ENCODE results near the gene ZNF274.
"Not testable (repeated sequence)": the region's sequence is repeated elsewhere in the genome, so short reads cannot be mapped to it uniquely, and the experiment has no call there.

ZNF274 gene

DNA sequence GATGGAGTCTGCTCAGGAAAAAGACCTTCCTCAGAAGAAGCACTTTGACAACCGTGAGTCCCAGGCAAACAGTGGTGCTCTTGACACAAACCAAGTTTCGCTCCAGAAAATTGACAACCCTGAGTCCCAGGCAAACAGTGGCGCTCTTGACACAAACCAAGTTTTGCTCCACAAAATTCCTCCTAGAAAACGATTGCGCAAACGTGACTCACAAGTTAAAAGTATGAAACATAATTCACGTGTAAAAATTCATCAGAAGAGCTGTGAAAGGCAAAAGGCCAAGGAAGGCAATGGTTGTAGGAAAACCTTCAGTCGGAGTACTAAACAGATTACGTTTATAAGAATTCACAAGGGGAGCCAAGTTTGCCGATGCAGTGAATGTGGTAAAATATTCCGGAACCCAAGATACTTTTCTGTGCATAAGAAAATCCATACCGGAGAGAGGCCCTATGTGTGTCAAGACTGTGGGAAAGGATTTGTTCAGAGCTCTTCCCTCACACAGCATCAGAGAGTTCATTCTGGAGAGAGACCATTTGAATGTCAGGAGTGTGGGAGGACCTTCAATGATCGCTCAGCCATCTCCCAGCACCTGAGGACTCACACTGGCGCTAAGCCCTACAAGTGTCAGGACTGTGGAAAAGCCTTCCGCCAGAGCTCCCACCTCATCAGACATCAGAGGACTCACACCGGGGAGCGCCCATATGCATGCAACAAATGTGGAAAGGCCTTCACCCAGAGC is 29.6 kb downstream of the ZNF274 start:
- DNase-seq (ENCODE audit: low read depth, low spot score): no peak

DNA sequence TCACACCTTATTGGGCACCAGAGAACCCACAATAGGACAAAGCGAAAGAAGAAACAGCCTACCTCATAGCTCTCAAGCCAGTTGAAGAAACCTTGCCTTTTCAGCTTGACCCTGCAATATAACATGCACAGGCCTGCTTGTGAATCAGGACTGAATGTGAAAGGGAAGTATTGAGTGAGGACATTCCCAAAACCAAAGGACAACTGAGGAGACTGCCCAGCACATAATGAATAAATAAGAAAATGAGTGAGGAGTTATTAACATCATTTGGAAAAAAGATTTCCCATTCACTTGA is 30.2 kb downstream of the ZNF274 start:
- DNase-seq (ENCODE audit: low read depth, low spot score): no peak

DNA sequence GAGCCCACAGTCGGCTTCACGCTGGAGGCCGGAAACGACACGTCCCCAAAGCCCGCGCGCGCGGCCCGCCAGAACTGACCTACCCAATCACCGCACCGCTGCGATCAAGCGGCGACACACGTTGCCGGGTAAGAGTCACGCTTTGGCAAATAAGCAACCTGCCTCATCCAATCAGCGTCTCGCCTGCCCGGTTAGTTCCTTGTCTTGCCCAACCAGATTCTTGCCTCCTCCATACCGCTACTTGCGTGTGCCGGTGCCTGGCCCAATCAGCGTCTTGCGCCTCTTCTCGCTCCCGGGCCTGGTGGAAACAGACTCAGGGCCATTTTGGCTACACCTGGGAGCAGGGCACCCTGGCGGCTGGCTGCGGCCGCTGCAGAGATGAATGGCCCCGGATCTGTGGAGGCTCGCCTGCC is 34.2 kb downstream of the ZNF274 start:
- no peak for DNase-seq (ENCODE audit: low read depth, low spot score)

DNA sequence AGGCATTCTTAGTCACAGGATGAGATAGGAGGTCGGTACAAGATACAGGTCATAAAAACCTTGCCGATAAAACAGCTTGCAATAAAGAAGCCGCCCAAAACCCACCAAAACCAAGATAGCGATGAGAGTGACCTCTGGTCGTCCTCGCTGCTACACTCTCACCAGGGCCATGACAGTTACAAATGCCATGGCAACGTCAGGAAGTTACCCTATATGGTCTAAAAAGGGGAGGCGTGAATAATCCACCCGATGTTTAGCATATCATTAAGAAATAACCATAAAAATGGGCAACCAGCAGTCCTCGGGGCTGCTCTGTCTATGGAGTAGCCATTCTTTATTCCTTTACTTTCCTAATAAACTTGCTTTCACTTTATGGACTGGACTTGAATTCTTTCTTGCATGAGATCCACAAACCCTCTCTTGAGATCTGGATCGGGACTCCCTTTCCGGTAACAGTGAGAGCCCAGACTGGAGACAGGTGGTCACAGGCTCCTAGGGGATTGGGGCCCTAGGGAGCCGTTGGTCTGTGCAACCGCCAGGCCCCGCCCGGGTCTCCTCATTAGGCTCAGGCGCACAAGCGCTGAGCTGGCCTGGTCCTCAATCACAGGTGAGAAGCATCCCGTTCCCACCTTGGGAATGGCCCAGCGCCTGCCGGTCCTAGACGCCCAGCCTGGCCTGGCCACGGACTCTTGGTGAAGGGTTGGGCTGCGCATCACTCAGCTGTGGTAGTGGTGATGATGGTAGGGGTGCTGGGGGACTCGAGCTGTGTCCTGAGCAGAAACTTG is 34.9 kb downstream of the ZNF274 start:
- no peak for DNase-seq (ENCODE audit: low read depth, low spot score)

DNA sequence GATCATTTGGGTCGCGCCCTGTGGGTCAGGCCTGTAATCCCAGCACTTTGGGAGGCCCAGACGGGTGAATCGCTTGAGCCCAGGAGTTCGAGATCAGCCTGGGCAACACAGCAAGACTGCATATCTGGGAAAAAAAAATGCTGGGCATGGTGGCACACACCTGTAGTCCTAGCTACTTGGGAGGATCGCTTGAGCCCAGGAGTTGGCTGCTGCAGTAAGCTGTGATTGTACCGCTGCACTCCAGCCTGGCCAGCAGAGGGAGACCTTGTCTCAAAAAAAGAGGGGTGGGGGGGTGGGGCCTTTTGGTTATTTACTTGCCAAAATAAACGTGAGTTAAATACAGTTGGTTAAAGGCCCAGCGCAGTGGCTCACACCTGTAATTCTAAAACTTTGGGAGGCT is 36.0 kb downstream of the ZNF274 start:
- DNase-seq (ENCODE audit: low read depth, low spot score): peak; percentile 37

DNA sequence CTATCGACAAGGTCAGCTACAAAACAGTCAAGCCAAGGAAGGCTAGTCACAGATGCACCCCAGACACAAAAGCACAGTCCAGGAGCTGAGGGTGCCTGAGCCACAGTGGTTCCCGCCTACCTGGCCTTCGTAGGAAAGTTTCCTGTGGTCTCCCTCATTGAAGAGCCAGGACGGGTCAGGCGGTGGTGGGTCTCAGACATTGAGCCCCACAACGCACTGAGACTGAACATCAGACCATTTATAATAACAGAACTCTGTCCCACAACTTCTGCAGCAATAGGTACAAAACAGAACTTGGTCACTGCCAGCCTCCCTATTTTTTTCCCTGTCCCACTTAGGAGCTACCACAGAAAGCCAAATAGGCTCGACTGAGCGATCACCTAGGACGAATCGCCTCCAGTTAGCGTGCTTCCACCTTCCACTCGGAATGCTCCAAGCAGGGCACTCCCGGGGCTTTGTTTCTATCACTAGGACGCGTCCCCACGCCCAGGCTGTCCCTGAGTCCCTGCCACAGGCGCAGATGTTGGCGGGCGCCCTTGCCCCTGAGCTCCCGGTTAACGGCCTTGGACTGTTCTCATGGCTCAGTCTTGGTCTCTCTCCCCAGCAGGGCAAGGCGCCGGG is 45.2 kb downstream of the ZNF274 start:
- DNase-seq (ENCODE audit: low read depth, low spot score): peak; percentile 13

DNA sequence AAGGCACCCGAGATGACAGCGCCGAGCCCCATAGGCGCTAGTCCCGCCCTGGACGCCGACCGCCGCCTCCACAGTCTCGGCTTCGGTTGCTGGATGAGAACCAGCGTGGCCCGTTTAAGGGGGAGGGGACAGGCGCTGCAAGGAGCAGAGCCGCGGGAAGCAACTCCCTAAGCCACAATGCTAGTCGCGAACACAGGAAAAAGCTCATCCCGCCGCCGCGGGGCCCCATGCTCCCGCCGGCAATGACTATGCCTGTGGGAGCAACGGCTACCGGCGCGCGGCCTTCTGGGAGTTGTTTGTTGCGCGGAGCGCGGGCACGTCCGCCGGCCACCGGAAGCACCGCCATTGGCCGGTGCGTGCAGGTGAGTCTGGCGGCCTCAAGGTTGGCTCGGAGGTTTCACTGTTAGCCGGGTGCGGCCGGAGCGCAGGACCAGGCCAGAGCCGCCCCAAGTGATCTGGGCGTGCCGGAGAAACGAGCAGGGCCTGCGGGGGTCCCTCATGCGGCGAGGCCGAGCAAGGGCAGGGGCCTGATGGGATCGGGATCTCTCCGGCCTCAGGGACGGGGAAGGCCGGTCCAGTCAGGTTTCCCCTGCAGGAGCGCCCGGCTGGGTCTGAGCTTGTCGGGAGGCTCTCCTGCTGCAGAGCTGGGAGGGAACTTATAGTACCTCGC is 45.9 kb downstream of the ZNF274 start, which contains the start of gene ZNF544:
Gene ZNF544, plus strand, starts transcription at position 330 of the 670 bp plus-strand sequence. CDS start 15,110 bp downstream, outside the sequence.
- peak; percentile 87 for DNase-seq (ENCODE audit: low read depth, low spot score)

DNA sequence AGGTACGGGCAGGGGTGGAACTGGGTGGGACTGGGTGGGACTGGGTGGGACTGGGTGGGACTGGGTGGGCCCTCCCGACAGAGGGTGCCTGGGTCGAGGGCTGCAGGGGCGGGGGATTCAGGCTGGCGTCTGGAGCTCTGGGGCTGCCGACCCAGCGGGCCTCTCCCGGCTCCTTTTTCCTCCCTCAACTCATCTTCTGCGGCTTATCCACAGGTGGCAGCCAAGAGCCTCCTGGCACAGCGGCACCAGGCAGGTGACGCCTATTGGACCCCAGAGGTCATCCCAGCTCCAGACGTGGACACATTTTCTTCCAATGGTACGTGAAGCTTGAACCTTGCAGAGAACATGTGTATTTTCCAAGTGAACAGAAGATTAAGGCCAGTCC is 46.4 kb downstream of the ZNF274 start:
- peak; percentile 50 for DNase-seq (ENCODE audit: low read depth, low spot score)

DNA sequence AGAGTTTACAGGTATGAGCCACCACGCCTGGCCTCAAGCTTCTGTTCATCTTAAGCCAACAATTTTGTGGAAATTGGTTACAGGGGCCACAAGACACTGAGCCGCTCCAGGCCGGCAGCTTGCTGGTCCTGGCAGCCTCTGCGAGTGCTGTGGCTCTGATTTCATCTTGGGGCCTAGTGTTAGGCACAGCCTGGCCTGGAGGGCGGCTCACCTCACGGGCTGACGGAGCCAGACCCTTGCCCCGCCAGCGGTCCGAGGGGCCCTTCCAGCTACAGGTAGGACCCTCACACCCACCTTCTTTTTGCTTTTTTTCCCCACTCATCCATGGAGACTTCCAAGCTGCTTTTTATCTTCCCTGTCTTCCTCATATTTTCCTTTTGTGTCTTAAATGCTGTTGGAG is 54.5 kb downstream of the ZNF274 start:
- DNase-seq (ENCODE audit: low read depth, low spot score): no peak

DNA sequence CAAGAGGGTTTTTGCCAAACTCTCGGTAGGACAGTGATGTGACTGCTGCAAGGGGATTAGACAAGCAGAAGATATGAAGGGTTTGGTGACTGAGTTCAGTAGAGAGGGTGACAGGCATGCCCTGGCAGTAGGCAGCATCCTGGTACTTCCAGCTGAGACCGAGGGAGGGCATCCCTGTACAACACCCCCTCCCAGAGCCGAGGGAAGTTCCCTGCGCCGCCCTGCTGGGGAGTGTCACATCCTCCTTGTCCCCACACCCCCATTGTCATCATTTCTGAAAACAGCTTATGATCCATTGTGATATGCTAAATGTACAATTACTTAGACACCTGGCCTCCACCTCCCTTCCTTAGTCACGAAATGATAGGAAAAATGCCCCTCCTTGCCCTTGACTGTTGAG is 60.5 kb downstream of the ZNF274 start:
- no peak for DNase-seq (ENCODE audit: low read depth, low spot score)

DNA sequence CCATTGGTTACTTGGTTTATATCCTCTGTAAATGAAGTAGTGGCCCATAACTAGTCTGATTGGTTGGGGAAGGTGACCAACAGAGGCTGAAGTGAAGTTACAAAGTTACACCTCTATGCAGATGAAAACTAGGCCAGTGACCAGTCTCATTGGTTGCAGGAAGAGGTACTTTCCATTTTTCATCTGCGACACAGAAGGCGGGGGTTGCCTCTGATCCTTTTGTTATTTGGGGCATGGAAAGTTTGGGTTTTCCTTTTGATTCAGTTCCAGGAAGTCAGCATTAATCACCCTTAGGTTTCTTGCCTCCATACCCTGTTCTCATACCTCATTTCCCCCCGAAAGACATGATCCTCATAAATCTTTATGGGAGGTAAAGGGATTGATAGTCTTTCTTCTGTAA is 66.0 kb downstream of the ZNF274 start:
- DNase-seq (ENCODE audit: low read depth, low spot score): no peak

DNA sequence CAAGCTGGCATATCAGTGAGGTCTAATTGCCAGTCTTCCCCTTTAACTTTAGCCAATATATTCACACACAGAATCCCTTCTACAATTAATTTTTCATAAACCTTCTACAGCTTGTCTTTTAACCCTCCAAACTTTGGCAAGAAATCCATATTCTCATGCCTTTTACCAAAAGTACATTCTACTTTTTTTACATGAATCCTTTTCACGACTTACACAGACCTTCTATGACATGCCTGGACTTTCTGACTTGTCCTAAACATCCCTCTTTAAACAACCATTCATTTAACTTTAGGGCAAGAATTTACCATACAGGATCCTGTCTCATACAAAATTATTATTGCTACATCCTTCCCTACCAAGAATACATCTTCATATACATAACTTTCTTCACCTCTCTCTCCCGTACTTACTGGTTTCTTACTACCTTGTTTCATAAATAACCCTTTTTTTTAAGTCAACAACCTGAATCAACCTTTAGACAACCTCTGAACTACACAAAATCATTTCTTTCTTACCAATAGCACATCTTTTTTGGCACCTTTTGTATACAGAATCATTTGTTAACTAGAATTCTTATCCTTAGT is 69.3 kb downstream of the ZNF274 start:
- no peak for DNase-seq (ENCODE audit: low read depth, low spot score)

DNA sequence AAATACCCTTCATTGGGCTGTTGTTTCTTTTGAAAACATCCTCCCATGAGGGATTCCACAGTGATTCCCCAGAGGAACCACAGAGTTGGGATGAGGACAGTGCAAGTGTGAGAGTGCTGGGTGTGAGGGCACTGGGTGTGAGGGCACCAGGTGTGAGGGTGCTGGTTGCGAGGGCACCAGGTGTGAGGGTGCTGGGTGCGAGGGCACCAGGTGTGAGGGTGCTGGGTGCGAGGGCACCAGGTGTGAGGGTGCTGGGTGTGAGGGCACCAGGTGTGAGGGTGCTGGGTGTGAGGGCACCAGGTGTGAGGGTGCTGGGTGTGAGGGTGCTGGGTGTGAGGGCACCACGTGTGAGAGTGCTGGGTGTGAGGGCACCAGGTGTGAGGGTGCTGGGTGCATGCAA is 75.4 kb downstream of the ZNF274 start:
- DNase-seq (ENCODE audit: low read depth, low spot score): not testable (repeated sequence)

DNA sequence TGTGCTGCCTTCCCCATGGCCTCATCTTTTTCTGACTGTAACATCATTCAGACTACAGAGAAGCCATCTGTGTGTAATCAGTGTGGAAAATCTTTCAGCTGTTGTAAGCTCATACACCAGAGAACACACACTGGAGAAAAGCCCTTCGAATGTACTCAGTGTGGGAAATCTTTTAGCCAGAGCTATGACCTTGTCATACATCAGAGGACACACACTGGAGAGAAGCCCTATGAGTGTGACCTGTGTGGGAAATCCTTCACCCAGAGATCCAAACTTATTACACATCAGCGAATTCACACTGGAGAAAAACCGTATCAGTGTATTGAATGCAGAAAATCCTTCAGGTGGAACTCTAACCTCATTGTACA is 78.7 kb downstream of the ZNF274 start:
- DNase-seq (ENCODE audit: low read depth, low spot score): no peak

DNA sequence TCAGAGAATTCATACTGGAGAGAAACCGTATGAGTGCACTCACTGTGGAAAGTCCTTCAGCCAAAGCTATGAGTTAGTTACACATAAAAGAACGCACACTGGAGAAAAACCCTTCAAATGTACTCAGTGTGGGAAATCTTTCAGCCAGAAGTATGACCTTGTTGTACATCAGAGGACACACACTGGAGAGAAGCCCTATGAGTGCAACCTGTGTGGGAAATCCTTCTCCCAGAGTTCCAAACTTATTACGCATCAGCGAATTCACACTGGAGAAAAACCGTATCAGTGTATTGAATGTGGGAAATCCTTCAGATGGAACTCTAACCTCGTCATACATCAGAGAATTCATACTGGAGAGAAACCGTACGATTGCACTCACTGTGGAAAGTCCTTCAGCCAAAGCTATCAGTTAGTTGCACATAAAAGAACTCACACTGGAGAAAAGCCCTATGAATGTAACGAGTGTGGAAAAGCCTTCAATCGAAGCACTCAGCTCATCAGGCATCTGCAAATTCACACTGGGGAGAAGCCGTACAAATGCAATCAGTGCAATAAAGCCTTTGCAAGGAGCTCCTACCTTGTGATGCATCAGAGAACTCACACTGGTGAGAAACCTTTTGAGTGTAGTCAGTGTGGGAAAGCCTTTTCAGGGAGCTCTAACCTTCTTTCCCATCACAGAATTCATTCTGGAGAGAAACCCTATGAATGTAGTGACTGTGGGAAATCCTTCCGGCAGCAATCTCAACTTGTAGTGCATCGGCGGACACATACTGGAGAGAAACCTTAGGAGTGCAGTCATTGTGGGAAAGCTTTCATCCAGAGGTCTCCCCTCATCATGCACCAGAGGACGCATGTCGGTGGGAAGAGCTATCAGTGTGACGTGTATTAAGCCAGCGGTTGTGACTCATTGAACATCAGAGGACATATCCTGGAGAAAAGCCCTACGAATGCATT is 79.4 kb downstream of the ZNF274 start:
- no peak for DNase-seq (ENCODE audit: low read depth, low spot score)

DNA sequence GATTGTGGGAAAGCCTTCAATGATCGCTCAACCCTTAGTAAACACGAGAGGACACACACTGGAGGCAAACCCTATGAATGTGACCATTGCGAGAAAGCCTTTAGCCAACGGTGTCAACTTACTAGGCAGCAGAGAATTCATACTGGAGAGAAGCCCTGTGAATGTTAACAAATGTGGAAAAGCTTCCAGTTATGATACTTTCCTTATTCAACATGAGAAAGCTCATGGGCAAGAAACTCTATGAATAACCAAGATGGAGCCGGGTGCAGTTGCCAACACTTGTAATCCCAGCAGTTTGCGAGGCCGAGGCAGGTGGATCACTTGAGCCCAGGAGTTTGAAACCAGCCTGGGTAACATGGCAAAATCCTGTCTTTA is 80.0 kb downstream of the ZNF274 start:
- no peak for DNase-seq (ENCODE audit: low read depth, low spot score)
